Measurements from ENCODE around the gene COL21A1.

- TF ChIP-seq CTCF (IDR thresholded peaks at IDR 0.05; ENCODE audit: low read depth, low read length, poor library complexity, severe bottlenecking) (no peak), EZH2phosphoT487 (IDR thresholded peaks at IDR 0.05; ENCODE audit: borderline replicate concordance, low read length) (no peak)
These were observed 102.6 kb downstream of the COL21A1 start for GRCh38 chr6:56144538-56145324.
